H9 (cell line): ENCODE measurements around the gene OSTF1. TPM values are rescaled to one million over a fixed set of nuclear protein-coding genes. Genes with fewer than 3 reads are reported as not detected.

Experiments
- DNase-seq: peaks from one replicate; pipeline ENCODE4 v3.0.0-alpha.2; 2017
- H2AFZ ChIP-seq: one replicate; pipeline ENCODE4 v1.6.1; 2013; ENCODE audit warnings: mild to moderate bottlenecking, low read length, control low read depth, moderate library complexity
- H2AK5ac ChIP-seq: 2 replicates; pipeline ENCODE4 v1.6.1; 2013; ENCODE audit warnings: low read length, control low read depth, mixed read lengths; ENCODE audit not compliant: insufficient read length
- H2BK120ac ChIP-seq: one replicate; pipeline ENCODE4 v1.6.1; 2013; ENCODE audit warnings: low read depth, mild to moderate bottlenecking, low read length, control low read depth, inconsistent platforms; ENCODE audit not compliant: poor library complexity, severe bottlenecking
- H2BK12ac ChIP-seq: 2 replicates; pipeline ENCODE4 v1.6.1; 2013; ENCODE audit warnings: low read length, control low read depth, mixed read lengths, low read depth; ENCODE audit not compliant: insufficient read length
- H2BK15ac ChIP-seq: 2 replicates; pipeline ENCODE4 v1.6.1; 2013; ENCODE audit warnings: low read depth, low read length, control low read depth
- H2BK20ac ChIP-seq: one replicate; pipeline ENCODE4 v1.6.1; 2013; ENCODE audit warnings: low read depth, mild to moderate bottlenecking, low read length, control low read depth, inconsistent platforms; ENCODE audit not compliant: poor library complexity, severe bottlenecking
- H2BK5ac ChIP-seq: 2 replicates; pipeline ENCODE4 v1.6.1; 2013; ENCODE audit warnings: low read length, control low read depth, mixed read lengths; ENCODE audit not compliant: insufficient read length
- H3K14ac ChIP-seq: 2 replicates; pipeline ENCODE4 v1.6.1; 2013; ENCODE audit warnings: low read length, control low read depth; ENCODE audit not compliant: insufficient read depth
- H3K18ac ChIP-seq: 2 replicates; pipeline ENCODE4 v1.6.1; 2013; ENCODE audit warnings: low read depth, mild to moderate bottlenecking, mixed read lengths, low read length, control low read depth; ENCODE audit not compliant: insufficient read length
- H3K23ac ChIP-seq: 2 replicates; pipeline ENCODE4 v1.6.1; 2013; ENCODE audit warnings: low read length, control low read depth, mixed read lengths, low read depth; ENCODE audit not compliant: insufficient read length
- H3K23me2 ChIP-seq: 2 replicates; pipeline ENCODE4 v1.6.1; 2013; ENCODE audit warnings: low read depth, mild to moderate bottlenecking, mixed read lengths, low read length, control low read depth; ENCODE audit not compliant: insufficient read length, poor library complexity, severe bottlenecking
- H3K27ac ChIP-seq: 2 replicates; pipeline ENCODE4 v1.5.1; 2013; ENCODE audit warnings: low read length, control low read depth, mixed read lengths, low read depth; ENCODE audit not compliant: insufficient read length
- H3K27me3 ChIP-seq: 2 replicates; pipeline ENCODE4 v1.6.1; 2013; ENCODE audit warnings: low read length, control low read depth, inconsistent platforms; ENCODE audit not compliant: insufficient read depth
- H3K4ac ChIP-seq: 2 replicates; pipeline ENCODE4 v1.6.1; 2013; ENCODE audit warnings: low read depth, mild to moderate bottlenecking, control low read depth, inconsistent platforms, low read length, moderate library complexity
- H3K4me1 ChIP-seq: 2 replicates; pipeline ENCODE4 v1.6.1; 2013; ENCODE audit warnings: low read length, control low read depth, inconsistent platforms; ENCODE audit not compliant: insufficient read depth
- H3K4me2 ChIP-seq: 2 replicates; pipeline ENCODE4 v1.6.1; 2013; ENCODE audit warnings: low read length, control low read depth, mixed read lengths; ENCODE audit not compliant: insufficient read length, insufficient read depth
- H3K56ac ChIP-seq: 2 replicates; pipeline ENCODE4 v1.6.1; 2013; ENCODE audit warnings: low read depth, mild to moderate bottlenecking, mixed read lengths, low read length, control low read depth; ENCODE audit not compliant: insufficient read length
- H3K79me1 ChIP-seq: 2 replicates; pipeline ENCODE4 v1.6.1; 2013; ENCODE audit warnings: low read depth, mild to moderate bottlenecking, moderate library complexity, low read length, control low read depth, inconsistent platforms; ENCODE audit not compliant: insufficient read depth, poor library complexity, severe bottlenecking
- H3K79me2 ChIP-seq: 2 replicates; pipeline ENCODE4 v1.6.1; 2013; ENCODE audit warnings: low read length, control low read depth, inconsistent platforms; ENCODE audit not compliant: insufficient read depth
- H3K9ac ChIP-seq: 2 replicates; pipeline ENCODE4 v1.6.1; 2013; ENCODE audit warnings: low read length, control low read depth, mixed read lengths; ENCODE audit not compliant: insufficient read length; ENCODE audit errors: extremely low read depth
- H3K9me3 ChIP-seq: one replicate; pipeline ENCODE4 v1.6.1; 2013; ENCODE audit warnings: low read depth, low read length, inconsistent platforms; ENCODE audit not compliant: control insufficient read depth
- H3T11ph ChIP-seq: one replicate; pipeline ENCODE4 v1.6.1; 2013; ENCODE audit warnings: mild to moderate bottlenecking, low read length, control low read depth, inconsistent platforms
- H4K20me1 ChIP-seq: one replicate; pipeline ENCODE4 v1.6.1; 2013; ENCODE audit not compliant: control insufficient read depth, insufficient read length, insufficient read depth
- H4K5ac ChIP-seq: 2 replicates; pipeline ENCODE4 v1.6.1; 2013; ENCODE audit warnings: low read depth, mild to moderate bottlenecking, mixed read lengths, low read length, control low read depth; ENCODE audit not compliant: insufficient read length
- H4K8ac ChIP-seq: replicated peaks from 2 replicates; pipeline ENCODE4 v1.6.1; 2013; ENCODE audit warnings: low read length, control low read depth, mixed read lengths, low read depth; ENCODE audit not compliant: insufficient read length
- H4K91ac ChIP-seq: 2 replicates; pipeline ENCODE4 v1.6.1; 2013; ENCODE audit warnings: low read depth, mild to moderate bottlenecking, moderate library complexity, mixed read lengths, low read length, control low read depth; ENCODE audit not compliant: insufficient read length
- H3K27ac Mint-ChIP-seq, 3 experiments: 2 replicates in 2 of 3; 3 replicates in 1 of 3; pipeline ENCODE4 v1.8.0; 2020 to 2021; ENCODE audit warnings: mixed read lengths in 3 of 3, mild to moderate bottlenecking in 1 of 3, moderate library complexity in 1 of 3
- H3K27me3 Mint-ChIP-seq: 2 replicates; pipeline ENCODE4 v1.8.0; 2021; ENCODE audit warnings: low read depth, mild to moderate bottlenecking, moderate library complexity, mixed read lengths
- H3K36me3 Mint-ChIP-seq, 3 experiments: 2 replicates in 2 of 3; 3 replicates in 1 of 3; pipeline ENCODE4 v1.8.0; 2020 to 2021; ENCODE audit warnings: low read depth in 3 of 3, mixed read lengths in 3 of 3; ENCODE audit not compliant: insufficient read depth in 1 of 3
- H3K4me1 Mint-ChIP-seq, 2 experiments: 2 replicates each; pipeline ENCODE4 v1.8.0; 2020; ENCODE audit warnings: mixed read lengths in 2 of 2
- H3K4me3 Mint-ChIP-seq, 2 experiments: 2 replicates in 1 of 2; 3 replicates in 1 of 2; pipeline ENCODE4 v1.8.0; 2020 to 2021; ENCODE audit warnings: mild to moderate bottlenecking in 2 of 2, mixed read lengths in 2 of 2, moderate library complexity in 1 of 2
- H3K9me3 Mint-ChIP-seq, 2 experiments: 2 replicates in 1 of 2; 3 replicates in 1 of 2; pipeline ENCODE4 v1.8.0; 2020; ENCODE audit warnings: mild to moderate bottlenecking in 2 of 2, mixed read lengths in 2 of 2, moderate library complexity in 1 of 2
- CTCF ChIP-seq: fragments of 200-600 bp; sonication (generic); conservative IDR thresholded peaks from 3 replicates; pipeline ENCODE4 v1.8.0; 2021; ENCODE audit warnings: antibody characterized with exemption, mild to moderate bottlenecking
- WGBS: extraction: QIAGEN DNeasy Blood & Tissue Kit; methylation state at CpG from one replicate; pipeline ENCODE4 v1.1.7; 2013; ENCODE audit warnings: missing lambda C conversion rate, low lambda C conversion rate, mixed read lengths; ENCODE audit not compliant: insufficient read length; ENCODE audit errors: extremely low coverage; 5-methylcytosine and 5-hydroxymethylcytosine counted together
- total RNA-seq: library from RNA; stranded (reverse); gene quantifications from 2 replicates; pipeline ENCODE4 v1.2.1, GENCODE V29; 2021

Gene OSTF1
- total RNA-seq, 1 experiment from 2014 or later: 16.1 TPM

GRCh38 chr9:75116306-75116705 lies 28.0 kb downstream of the OSTF1 start:
- no peak overlapping the region for H2BK5ac ChIP-seq
- no peak for TF ChIP-seq CTCF
- no peak overlapping the region for H4K8ac ChIP-seq
- H4K5ac ChIP-seq: no peak overlapping the region
- no peaks in the 10 kb centered on the region for H3K23me2 ChIP-seq
- no peak overlapping the region for H3K9ac ChIP-seq
- no peak overlapping the region for H2BK12ac ChIP-seq
- no peak overlapping the region for H2BK15ac ChIP-seq
- H4K91ac ChIP-seq: no peak overlapping the region
- H3K4me1 ChIP-seq: no peaks in the 10 kb centered on the region
- H3T11ph ChIP-seq: no peak overlapping the region
- H3K23ac ChIP-seq: no peak overlapping the region
- H2BK120ac ChIP-seq: no peak overlapping the region
- H2AK5ac ChIP-seq: no peak overlapping the region
- H3K56ac ChIP-seq: no peak overlapping the region
- WGBS: no CpG with 5 or more reads among the region's 4 CpGs
- peaks cover 7 to 14% (median 8%) of the 10 kb centered on the region in 3 experiments; a peak in 6 of 7 replicates for H3K36me3 Mint-ChIP-seq
- H3K79me1 ChIP-seq: no peaks in the 10 kb centered on the region
- no peaks in the 10 kb centered on the region for H3K27me3 ChIP-seq
- no peaks in the 10 kb centered on the region for H3K4me1 Mint-ChIP-seq
- H3K18ac ChIP-seq: no peak overlapping the region
- H3K4me3 Mint-ChIP-seq: no peak overlapping the region
- no peak overlapping the region for H3K27ac ChIP-seq
- DNase-seq: no peak
- no peak overlapping the region for H2AFZ ChIP-seq
- H3K14ac ChIP-seq: no peak overlapping the region
- H3K9me3 ChIP-seq: no peaks in the 10 kb centered on the region
- H3K4me2 ChIP-seq: no peak overlapping the region
- no peaks in the 10 kb centered on the region; the same call in 1 of the 2 replicates for H3K79me2 ChIP-seq
- H4K20me1 ChIP-seq: no peaks in the 10 kb centered on the region
- H3K27ac Mint-ChIP-seq: no peak overlapping the region
- no peak overlapping the region for H3K4ac ChIP-seq
- H2BK20ac ChIP-seq: no peak overlapping the region
- no peaks in the 10 kb centered on the region for H3K27me3 Mint-ChIP-seq
- no peaks in the 10 kb centered on the region for H3K9me3 Mint-ChIP-seq
